Progenitor cell of endocrine pancreas (in vitro differentiated cells): Measurements from ENCODE around the gene SLIT3. TPM values are rescaled to one million over a fixed set of nuclear protein-coding genes. Genes with fewer than 3 reads are reported as not detected.

ENCODE experiments used
- DNase-seq: peaks from one replicate; pipeline ENCODE4 v3.0.0; 2021; ENCODE audit warnings: low spot score; ENCODE audit not compliant: unreplicated experiment
- H3K27ac Mint-ChIP-seq: 2 replicates; pipeline ENCODE4 v1.8.0; 2021; ENCODE audit warnings: mild to moderate bottlenecking, moderate library complexity, mixed read lengths
- H3K27me3 Mint-ChIP-seq: 2 replicates; pipeline ENCODE4 v1.8.0; 2021; ENCODE audit warnings: mixed read lengths
- H3K36me3 Mint-ChIP-seq: 2 replicates; pipeline ENCODE4 v1.8.0; 2022; ENCODE audit warnings: mixed read lengths; ENCODE audit not compliant: insufficient read depth
- H3K4me1 Mint-ChIP-seq: 2 replicates; pipeline ENCODE4 v1.8.0; 2021; ENCODE audit warnings: low read depth, mixed read lengths
- H3K4me3 Mint-ChIP-seq: 2 replicates; pipeline ENCODE4 v1.8.0; 2021; ENCODE audit warnings: low read depth, mild to moderate bottlenecking, moderate library complexity, mixed read lengths
- H3K9me3 Mint-ChIP-seq: 2 replicates; pipeline ENCODE4 v1.8.0; 2021; ENCODE audit warnings: low read depth, mixed read lengths
- total RNA-seq: library from RNA; stranded (reverse); gene quantifications from 2 replicates; pipeline ENCODE4 v1.2.1, GENCODE V29; 2021
- TF ChIP-seq, protein P1 (sequence below): fragments of 200-600 bp; sonication (generic); IDR thresholded peaks from one replicate; pipeline ENCODE4 v1.5.0; 2021; ENCODE audit warnings: antibody characterized with exemption, mild to moderate bottlenecking; ENCODE audit not compliant: unreplicated experiment

Gene SLIT3
- total RNA-seq, 1 donor from 2014 or later: 18.8 TPM

DNA sequence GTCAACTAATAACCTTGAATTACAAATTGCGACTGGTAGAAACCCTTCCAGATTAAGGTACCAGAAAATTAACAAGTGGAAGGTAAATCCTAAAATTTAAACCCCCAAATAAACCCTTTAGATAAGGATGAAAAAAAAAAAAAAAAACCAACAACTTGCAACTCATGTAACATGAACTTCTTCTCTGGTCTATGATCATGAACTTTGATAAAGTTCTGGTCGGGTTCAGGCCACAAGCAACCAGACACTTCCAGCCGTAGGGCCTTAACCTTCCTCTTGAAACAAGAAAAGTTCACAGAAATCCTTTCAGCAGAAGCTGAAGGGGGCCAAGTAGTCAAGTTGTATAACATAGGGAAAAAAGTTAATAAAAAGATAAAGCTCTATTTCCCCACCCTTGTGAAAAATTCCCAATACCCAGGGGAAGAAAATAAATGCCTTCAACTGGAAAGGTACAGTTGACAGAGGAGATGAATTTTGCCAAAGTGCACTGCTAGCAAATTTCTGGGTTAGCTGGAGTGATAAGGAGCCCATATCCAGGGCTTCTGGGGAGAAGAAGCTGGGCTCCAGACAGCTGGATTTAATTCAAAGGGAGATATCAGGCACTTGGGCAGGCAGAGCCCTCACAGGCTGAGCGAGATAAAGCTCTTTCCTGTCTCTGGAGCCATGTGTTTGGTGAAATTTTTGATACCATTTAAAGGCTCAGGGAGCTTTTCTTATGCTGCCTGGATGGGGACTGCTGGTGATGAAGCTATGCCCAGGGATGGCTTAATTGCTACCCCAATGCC is 487.6 kb downstream of the SLIT3 start:
- H3K27me3 Mint-ChIP-seq: peaks cover 5% of the 10 kb centered on the region
- H3K4me3 Mint-ChIP-seq: no peak overlapping the region
- TF ChIP-seq, protein P1, sequence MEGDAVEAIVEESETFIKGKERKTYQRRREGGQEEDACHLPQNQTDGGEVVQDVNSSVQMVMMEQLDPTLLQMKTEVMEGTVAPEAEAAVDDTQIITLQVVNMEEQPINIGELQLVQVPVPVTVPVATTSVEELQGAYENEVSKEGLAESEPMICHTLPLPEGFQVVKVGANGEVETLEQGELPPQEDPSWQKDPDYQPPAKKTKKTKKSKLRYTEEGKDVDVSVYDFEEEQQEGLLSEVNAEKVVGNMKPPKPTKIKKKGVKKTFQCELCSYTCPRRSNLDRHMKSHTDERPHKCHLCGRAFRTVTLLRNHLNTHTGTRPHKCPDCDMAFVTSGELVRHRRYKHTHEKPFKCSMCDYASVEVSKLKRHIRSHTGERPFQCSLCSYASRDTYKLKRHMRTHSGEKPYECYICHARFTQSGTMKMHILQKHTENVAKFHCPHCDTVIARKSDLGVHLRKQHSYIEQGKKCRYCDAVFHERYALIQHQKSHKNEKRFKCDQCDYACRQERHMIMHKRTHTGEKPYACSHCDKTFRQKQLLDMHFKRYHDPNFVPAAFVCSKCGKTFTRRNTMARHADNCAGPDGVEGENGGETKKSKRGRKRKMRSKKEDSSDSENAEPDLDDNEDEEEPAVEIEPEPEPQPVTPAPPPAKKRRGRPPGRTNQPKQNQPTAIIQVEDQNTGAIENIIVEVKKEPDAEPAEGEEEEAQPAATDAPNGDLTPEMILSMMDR: no peak
- H3K36me3 Mint-ChIP-seq: peaks cover 4% of the 10 kb centered on the region
- no peak overlapping the region for H3K27ac Mint-ChIP-seq
- H3K4me1 Mint-ChIP-seq: no peaks in the 10 kb centered on the region
- no peaks in the 10 kb centered on the region for H3K9me3 Mint-ChIP-seq
- DNase-seq: no peak

DNA sequence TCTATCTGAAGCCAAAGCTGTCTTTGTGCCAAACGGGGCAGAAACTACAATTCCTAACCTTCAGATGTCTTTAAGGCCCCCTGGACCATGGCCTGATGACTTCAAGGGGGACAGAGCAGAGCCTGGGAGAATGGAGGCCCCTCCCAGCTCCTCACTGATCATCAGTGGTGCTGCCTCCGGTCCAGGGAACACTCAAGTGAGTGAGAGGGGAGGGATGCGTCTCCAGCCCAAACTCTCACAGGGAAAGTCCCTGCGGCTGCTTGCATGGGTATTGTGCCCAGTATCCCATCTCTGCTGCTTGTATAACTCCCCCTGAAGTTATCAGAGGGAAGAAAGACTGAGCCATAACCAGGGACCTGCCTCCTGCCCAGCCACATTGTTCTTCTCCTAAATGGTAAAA is 490.3 kb downstream of the SLIT3 start:
- Mint-ChIP-seq H3K4me1 (no peaks in the 10 kb centered on the region), H3K36me3 (peaks cover 4% of the 10 kb centered on the region), H3K9me3 (no peaks in the 10 kb centered on the region), H3K27me3 (no peaks in the 10 kb centered on the region), H3K27ac (no peak overlapping the region), H3K4me3 (no peak overlapping the region)
- TF ChIP-seq, protein P1: no peak
- DNase-seq: no peak

GRCh38 chr5:168809218-168809617 is 491.7 kb downstream of the SLIT3 start:
- Mint-ChIP-seq H3K27ac (no peak overlapping the region), H3K9me3 (no peaks in the 10 kb centered on the region)
- no peak for DNase-seq

GRCh38 chr5:168808051-168808616 is 492.8 kb downstream of the SLIT3 start:
- Mint-ChIP-seq H3K4me3 (no peak overlapping the region), H3K27me3 (no peaks in the 10 kb centered on the region), H3K4me1 (no peaks in the 10 kb centered on the region), H3K9me3 (no peaks in the 10 kb centered on the region), H3K27ac (no peak overlapping the region), H3K36me3 (peaks cover 1% of the 10 kb centered on the region)
- no peak for DNase-seq
- TF ChIP-seq, protein P1: no peak

More at GRCh38 chr5:168809218-168809617, 491.7 kb downstream of the SLIT3 start:
- Mint-ChIP-seq H3K4me1 (no peaks in the 10 kb centered on the region), H3K4me3 (no peak overlapping the region), H3K36me3 (peaks cover 1% of the 10 kb centered on the region), H3K27me3 (no peaks in the 10 kb centered on the region)
- TF ChIP-seq, protein P1: no peak

DNA sequence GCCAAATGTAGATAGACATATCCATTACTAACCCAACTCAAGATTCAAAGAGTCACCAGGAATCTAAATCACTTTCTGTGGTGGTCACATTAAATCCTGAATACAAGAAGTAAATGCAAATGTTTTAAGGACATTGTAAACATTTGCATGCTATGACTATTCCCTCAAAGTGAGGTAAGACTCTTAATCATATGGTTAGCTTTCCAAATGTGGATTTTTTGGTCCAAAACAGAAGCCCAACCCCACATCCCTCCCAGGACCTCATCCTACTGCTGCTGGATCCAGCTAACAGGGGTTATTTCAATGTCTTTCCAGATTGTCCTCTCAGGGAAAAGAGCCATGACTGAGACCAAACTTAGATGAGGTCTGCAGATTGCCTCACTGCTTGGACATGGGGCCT is 493.7 kb downstream of the SLIT3 start:
- TF ChIP-seq, protein P1: no peak
- H3K27me3 Mint-ChIP-seq: no peaks in the 10 kb centered on the region
- no peaks in the 10 kb centered on the region for H3K9me3 Mint-ChIP-seq
- no peak for DNase-seq
- H3K36me3 Mint-ChIP-seq: peaks cover 1% of the 10 kb centered on the region
- H3K27ac Mint-ChIP-seq: no peak overlapping the region
- no peak overlapping the region for H3K4me3 Mint-ChIP-seq
- H3K4me1 Mint-ChIP-seq: no peaks in the 10 kb centered on the region
